HepG2 (cell line): ENCODE data around the gene COG1.

Experiments used
- MIER2 ChIP-seq: IDR thresholded peaks from 2 replicates; pipeline ENCODE4 v1.6.1; 2016; ENCODE audit warnings: missing biosample characterization, missing genetic modification reagents
- MTA3 ChIP-seq: sonication (generic); formaldehyde crosslinking; IDR thresholded peaks from 2 replicates; pipeline ENCODE4 v1.4.0; 2020; ENCODE audit warnings: missing genetic modification reagents
- NCOA1 ChIP-seq: sonication (generic); formaldehyde crosslinking; IDR thresholded peaks from 2 replicates; pipeline ENCODE4 v1.9.0; 2021; ENCODE audit warnings: missing genetic modification reagents
- NFE2L1 ChIP-seq: sonication (generic); formaldehyde crosslinking; IDR thresholded peaks from 2 replicates; pipeline ENCODE4 v1.4.0; 2020; ENCODE audit warnings: missing genetic modification reagents, mild to moderate bottlenecking, borderline replicate concordance
- NFE2L2 ChIP-seq: fragments of 150-350 bp; IDR thresholded peaks from 2 replicates; pipeline ENCODE4 v1.6.1; 2014; ENCODE audit warnings: low read length
- POGZ ChIP-seq: sonication (generic); formaldehyde crosslinking; IDR thresholded peaks from 2 replicates; pipeline ENCODE4 v1.4.0; 2020; ENCODE audit warnings: mild to moderate bottlenecking, missing genetic modification reagents
- RAD21 ChIP-seq: fragments of 450-650 bp; formaldehyde crosslinking; IDR thresholded peaks from 2 replicates; pipeline ENCODE4 v1.5.0; 2020; ENCODE audit warnings: mild to moderate bottlenecking
- SPEN ChIP-seq: sonication (generic); formaldehyde crosslinking; IDR thresholded peaks from 2 replicates; pipeline ENCODE4 v1.5.1; 2020; ENCODE audit warnings: low read depth, mild to moderate bottlenecking, missing genetic modification reagents
- ZKSCAN8 ChIP-seq: IDR thresholded peaks from 2 replicates; pipeline ENCODE4 v1.6.1; 2016; ENCODE audit warnings: borderline replicate concordance, missing genetic modification reagents, missing compliant biosample characterization
- ZNF160 ChIP-seq: sonication (generic); formaldehyde crosslinking; IDR thresholded peaks from 2 replicates; pipeline ENCODE4 v1.8.0; 2022; ENCODE audit warnings: mild to moderate bottlenecking, inconsistent platforms, missing genetic modification reagents
- ZNF619 ChIP-seq: sonication (generic); formaldehyde crosslinking; IDR thresholded peaks from 2 replicates; pipeline ENCODE4 v1.4.0; 2020; ENCODE audit warnings: mild to moderate bottlenecking, missing genetic modification reagents
- TF ChIP-seq, protein P1 (sequence below): sonication (generic); formaldehyde crosslinking; IDR thresholded peaks from 2 replicates; pipeline ENCODE4 v1.5.0; 2020; ENCODE audit warnings: mild to moderate bottlenecking, missing genetic modification reagents, moderate library complexity
- TF ChIP-seq, protein P2 (sequence below): sonication (generic); formaldehyde crosslinking; IDR thresholded peaks from 2 replicates; pipeline ENCODE4 v1.8.1; 2023; ENCODE audit warnings: mild to moderate bottlenecking, missing genetic modification reagents

- TF ChIP-seq, protein P1, sequence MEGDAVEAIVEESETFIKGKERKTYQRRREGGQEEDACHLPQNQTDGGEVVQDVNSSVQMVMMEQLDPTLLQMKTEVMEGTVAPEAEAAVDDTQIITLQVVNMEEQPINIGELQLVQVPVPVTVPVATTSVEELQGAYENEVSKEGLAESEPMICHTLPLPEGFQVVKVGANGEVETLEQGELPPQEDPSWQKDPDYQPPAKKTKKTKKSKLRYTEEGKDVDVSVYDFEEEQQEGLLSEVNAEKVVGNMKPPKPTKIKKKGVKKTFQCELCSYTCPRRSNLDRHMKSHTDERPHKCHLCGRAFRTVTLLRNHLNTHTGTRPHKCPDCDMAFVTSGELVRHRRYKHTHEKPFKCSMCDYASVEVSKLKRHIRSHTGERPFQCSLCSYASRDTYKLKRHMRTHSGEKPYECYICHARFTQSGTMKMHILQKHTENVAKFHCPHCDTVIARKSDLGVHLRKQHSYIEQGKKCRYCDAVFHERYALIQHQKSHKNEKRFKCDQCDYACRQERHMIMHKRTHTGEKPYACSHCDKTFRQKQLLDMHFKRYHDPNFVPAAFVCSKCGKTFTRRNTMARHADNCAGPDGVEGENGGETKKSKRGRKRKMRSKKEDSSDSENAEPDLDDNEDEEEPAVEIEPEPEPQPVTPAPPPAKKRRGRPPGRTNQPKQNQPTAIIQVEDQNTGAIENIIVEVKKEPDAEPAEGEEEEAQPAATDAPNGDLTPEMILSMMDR (CRISPR knock-in tag), result no peak
- TF ChIP-seq MIER2 (CRISPR knock-in tag) (no peak), POGZ (CRISPR knock-in tag) (no peak), NCOA1 (no peak), SPEN (CRISPR knock-in tag) (no peak), NFE2L1 (CRISPR knock-in tag) (no peak), ZNF619 (no peak), ZNF160 (CRISPR knock-in tag) (no peak), MTA3 (CRISPR knock-in tag) (no peak), NFE2L2 (no peak), RAD21 (CRISPR knock-in tag) (no peak), ZKSCAN8 (CRISPR knock-in tag) (no peak)
- TF ChIP-seq, protein P2, sequence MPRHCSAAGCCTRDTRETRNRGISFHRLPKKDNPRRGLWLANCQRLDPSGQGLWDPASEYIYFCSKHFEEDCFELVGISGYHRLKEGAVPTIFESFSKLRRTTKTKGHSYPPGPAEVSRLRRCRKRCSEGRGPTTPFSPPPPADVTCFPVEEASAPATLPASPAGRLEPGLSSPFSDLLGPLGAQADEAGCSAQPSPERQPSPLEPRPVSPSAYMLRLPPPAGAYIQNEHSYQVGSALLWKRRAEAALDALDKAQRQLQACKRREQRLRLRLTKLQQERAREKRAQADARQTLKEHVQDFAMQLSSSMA (CRISPR knock-in tag), result no peak
Measured at GRCh38 chr17:73168667-73169066, 24.2 kb upstream of the COG1 start.
